SH-SY5Y (cell line): ENCODE results near the gene SPATA20.

Experiments used
- GATA2 ChIP-seq: IDR thresholded peaks from 2 replicates; pipeline ENCODE4 v1.6.1; 2011; ENCODE audit warnings: mild to moderate bottlenecking, low read depth, low read length
- GATA3 ChIP-seq: IDR thresholded peaks from 2 replicates; pipeline ENCODE4 v1.6.1; 2011; ENCODE audit warnings: low read depth, mild to moderate bottlenecking, low read length, moderate library complexity

SPATA20 gene

GRCh38 chr17:50547035-50547735, at the start of gene SPATA20:
Gene SPATA20, plus strand, starts transcription at chr17:50547174. Its CDS starts 35 bp downstream, at chr17:50547209.
- no peak for TF ChIP-seq GATA2

- no peak for TF ChIP-seq GATA2
- TF ChIP-seq GATA3, result no peak
Measured at GRCh38 chr17:50498021-50498874, 48.7 kb upstream of the SPATA20 start.

- no peak for TF ChIP-seq GATA2
- no peak for TF ChIP-seq GATA3
Measured at GRCh38 chr17:50499270-50499669, 47.7 kb upstream of the SPATA20 start.

- no peak for TF ChIP-seq GATA3
- TF ChIP-seq GATA2, result no peak
Measured at GRCh38 chr17:50499721-50500120, 47.3 kb upstream of the SPATA20 start.

GRCh38 chr17:50501054-50501453, 45.9 kb upstream of the SPATA20 start:
- TF ChIP-seq GATA2 (no peak), GATA3 (no peak)

- TF ChIP-seq GATA3, result no peak
- TF ChIP-seq GATA2, result no peak
Measured at GRCh38 chr17:50502301-50502990, 44.5 kb upstream of the SPATA20 start.

GRCh38 chr17:50505591-50506130, 41.3 kb upstream of the SPATA20 start:
- TF ChIP-seq GATA2 (no peak), GATA3 (no peak)

- no peak for TF ChIP-seq GATA2
- no peak for TF ChIP-seq GATA3
Measured at GRCh38 chr17:50506298-50506697, 40.7 kb upstream of the SPATA20 start.

- TF ChIP-seq GATA3 (no peak), GATA2 (no peak)
Measured at GRCh38 chr17:50507871-50508572, 39.0 kb upstream of the SPATA20 start, which contains the start of gene MYCBPAP. Gene MYCBPAP, plus strand, starts transcription at chr17:50508439. Its CDS starts 236 bp downstream, at chr17:50508675.

GRCh38 chr17:50508573-50509460, 38.2 kb upstream of the SPATA20 start:
- TF ChIP-seq GATA2, result no peak
- TF ChIP-seq GATA3, result no peak

GRCh38 chr17:50511058-50511457, 35.9 kb upstream of the SPATA20 start:
- TF ChIP-seq GATA3 (no peak), GATA2 (no peak)

- TF ChIP-seq GATA3 (no peak), GATA2 (no peak)
Measured at GRCh38 chr17:50513495-50513894, 33.5 kb upstream of the SPATA20 start.
